Caco-2 (cell line): ENCODE measurements around the gene C1QTNF12. TPM values are rescaled to one million over a fixed set of nuclear protein-coding genes. Genes with fewer than 3 reads are reported as not detected.
A peak's percentile ranks its signal among the peaks of the same experiment; 100 is the strongest.

Source experiments
- BruUV-seq: library from RNA; stranded (reverse); fragments of 400-500 nt; replicated peaks from 2 replicates; lab custom pipeline; 2021; lab: Mats Ljungman, UMichigan
- CTCF ChIA-PET: fragments of 300-600 bp; sonication (Branson Sonifier 250); formaldehyde crosslinking; loops from one replicate; lab custom pipeline; 2022; ENCODE audit warnings: antibody characterized with exemption; lab: Charles Lee
- POLR2A ChIA-PET: fragments of 300-600 bp; sonication (Branson Sonifier 250); formaldehyde crosslinking; loops from one replicate; lab custom pipeline; 2022; ENCODE audit warnings: antibody characterized with exemption; lab: Charles Lee
- DNase-seq, 2 experiments: peaks; one replicate each; pipeline versions ENCODE4 v3.0.0 to v3.0.0-alpha.2; 2020 to 2022
- H3K27me3 ChIP-seq: replicated peaks from 2 replicates; pipeline ENCODE4 v1.6.0; 2011; ENCODE audit warnings: low read length; ENCODE audit not compliant: control insufficient read depth, insufficient read depth
- H3K36me3 ChIP-seq: 2 replicates; pipeline ENCODE4 v1.5.1; 2011; ENCODE audit warnings: low read length; ENCODE audit not compliant: control insufficient read depth, insufficient read depth
- H3K4me1 ChIP-seq: fragments of 250-450 bp; sonication (Bioruptor Pico); 2 replicates; pipeline ENCODE4 v1.5.1; 2020; ENCODE audit warnings: mild to moderate bottlenecking
- H3K4me3 ChIP-seq: 2 replicates; pipeline ENCODE4 v1.5.1; 2011; ENCODE audit warnings: low read depth, mild to moderate bottlenecking, control low read depth, low read length
- H3K9me3 ChIP-seq: fragments of 250-450 bp; sonication (Bioruptor Pico); 2 replicates; pipeline ENCODE4 v1.5.1; 2020; ENCODE audit warnings: mild to moderate bottlenecking, moderate library complexity
- H3K27ac Mint-ChIP-seq: one replicate; pipeline ENCODE4 v1.8.0; 2022; ENCODE audit warnings: mixed read lengths; ENCODE audit not compliant: unreplicated experiment
- H3K27me3 Mint-ChIP-seq: one replicate; pipeline ENCODE4 v1.8.0; 2022; ENCODE audit warnings: mixed read lengths; ENCODE audit not compliant: insufficient read depth, unreplicated experiment
- H3K36me3 Mint-ChIP-seq: one replicate; pipeline ENCODE4 v1.8.0; 2022; ENCODE audit warnings: mild to moderate bottlenecking, mixed read lengths; ENCODE audit not compliant: insufficient read depth, unreplicated experiment
- H3K4me1 Mint-ChIP-seq: one replicate; pipeline ENCODE4 v1.8.0; 2022; ENCODE audit warnings: low read depth, mixed read lengths; ENCODE audit not compliant: unreplicated experiment
- H3K4me3 Mint-ChIP-seq: one replicate; pipeline ENCODE4 v1.8.0; 2022; ENCODE audit warnings: mild to moderate bottlenecking, moderate library complexity, mixed read lengths; ENCODE audit not compliant: unreplicated experiment
- H3K9me3 Mint-ChIP-seq: one replicate; pipeline ENCODE4 v1.8.0; 2022; ENCODE audit warnings: mixed read lengths; ENCODE audit not compliant: unreplicated experiment
- intact Hi-C: fragments of 100-400 bp; cut with micrococcal nuclease; formaldehyde crosslinking; loops from one replicate; pipeline ENCODE4 v1.10.0; 2022; ENCODE audit not compliant: unreplicated experiment
- total RNA-seq: library from RNA; stranded (reverse); gene quantifications from 2 replicates; pipeline ENCODE4 v1.2.3, GENCODE V29; 2022
- TF ChIP-seq, protein P1 (sequence below), 2 experiments: fragments of 200-600 bp in 1 of 2; IDR thresholded peaks; 1 replicate in 1 of 2; 2 replicates in 1 of 2; pipeline versions ENCODE4 v1.5.1 to v1.8.0; 2011 to 2022; ENCODE audit warnings: antibody characterized with exemption in 1 of 2, control low read depth in 1 of 2, inconsistent platforms in 1 of 2, low read depth in 1 of 2, low read length in 1 of 2, mild to moderate bottlenecking in 1 of 2, moderate library complexity in 1 of 2; ENCODE audit not compliant: insufficient read depth in 1 of 2, severe bottlenecking in 1 of 2, unreplicated experiment in 1 of 2

The C1QTNF12 gene
- total RNA-seq, 1 experiment from 2014 or later: 3.7 TPM

DNA sequence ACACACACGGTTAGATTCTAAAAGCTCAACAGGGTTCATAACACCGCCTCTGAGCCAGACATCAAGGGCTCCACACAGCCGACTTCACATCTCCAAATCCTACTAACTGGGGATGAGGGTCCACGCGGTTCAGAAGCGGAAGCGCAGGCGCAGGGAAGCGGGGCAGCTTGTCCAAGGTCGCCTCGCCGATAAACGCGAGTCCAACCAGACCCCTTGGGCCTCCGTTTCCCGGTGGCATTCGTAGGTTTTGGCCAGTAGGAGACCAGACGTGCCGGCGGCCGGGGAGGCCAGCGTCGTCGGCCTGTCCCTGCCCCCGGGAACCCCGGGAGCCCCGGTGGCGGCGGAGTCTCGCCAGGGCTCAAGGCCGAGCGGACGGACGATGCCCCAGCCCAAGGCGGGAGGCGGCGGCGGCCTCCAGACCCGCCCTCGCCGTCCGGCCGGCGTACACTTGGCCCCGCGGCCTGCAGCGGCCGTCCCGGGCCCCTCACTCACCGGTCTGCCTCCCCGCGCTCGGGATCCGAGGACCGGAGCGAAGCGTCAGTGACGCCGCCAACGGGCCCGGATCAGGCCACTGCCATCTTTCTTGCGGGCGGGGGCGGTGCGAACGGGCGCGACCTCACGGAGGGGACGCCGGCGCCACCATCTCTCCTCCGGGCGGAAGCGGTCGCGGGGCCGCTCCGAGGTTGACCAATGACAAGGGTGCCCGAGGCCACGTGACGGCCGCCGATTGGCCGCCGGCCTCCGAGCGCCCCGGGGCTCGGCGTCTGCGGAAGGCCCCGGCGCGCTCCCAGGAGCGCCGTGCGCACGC, 14.9 kb downstream of the C1QTNF12 start, which contains the start of gene SDF4:
Gene SDF4, minus strand, starts transcription at position 602 of the 808 bp plus-strand sequence. CDS start 3,229 bp downstream, outside the sequence.
- ChIA-PET POLR2A (interaction anchor here (0.5 to 0.9 kb wide), 5 partner anchors 30 to 106 kb away, joined by 3 to 7 read pairs (median 6); partner anchors contain the start of gene UBE2J2), CTCF (interaction anchor here (0.6 to 1.2 kb wide), 5 partner anchors 67 to 274 kb away, joined by 3 to 8 read pairs (median 3); no protein-coding TSS in a partner anchor)
- TF ChIP-seq, protein P1, sequence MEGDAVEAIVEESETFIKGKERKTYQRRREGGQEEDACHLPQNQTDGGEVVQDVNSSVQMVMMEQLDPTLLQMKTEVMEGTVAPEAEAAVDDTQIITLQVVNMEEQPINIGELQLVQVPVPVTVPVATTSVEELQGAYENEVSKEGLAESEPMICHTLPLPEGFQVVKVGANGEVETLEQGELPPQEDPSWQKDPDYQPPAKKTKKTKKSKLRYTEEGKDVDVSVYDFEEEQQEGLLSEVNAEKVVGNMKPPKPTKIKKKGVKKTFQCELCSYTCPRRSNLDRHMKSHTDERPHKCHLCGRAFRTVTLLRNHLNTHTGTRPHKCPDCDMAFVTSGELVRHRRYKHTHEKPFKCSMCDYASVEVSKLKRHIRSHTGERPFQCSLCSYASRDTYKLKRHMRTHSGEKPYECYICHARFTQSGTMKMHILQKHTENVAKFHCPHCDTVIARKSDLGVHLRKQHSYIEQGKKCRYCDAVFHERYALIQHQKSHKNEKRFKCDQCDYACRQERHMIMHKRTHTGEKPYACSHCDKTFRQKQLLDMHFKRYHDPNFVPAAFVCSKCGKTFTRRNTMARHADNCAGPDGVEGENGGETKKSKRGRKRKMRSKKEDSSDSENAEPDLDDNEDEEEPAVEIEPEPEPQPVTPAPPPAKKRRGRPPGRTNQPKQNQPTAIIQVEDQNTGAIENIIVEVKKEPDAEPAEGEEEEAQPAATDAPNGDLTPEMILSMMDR (IDR thresholded peaks at IDR 0.05; ENCODE audit: insufficient read depth in 1 of 2, low read depth in 1 of 2, low read length in 1 of 2, severe bottlenecking in 1 of 2, unreplicated experiment in 1 of 2): no peak

DNA sequence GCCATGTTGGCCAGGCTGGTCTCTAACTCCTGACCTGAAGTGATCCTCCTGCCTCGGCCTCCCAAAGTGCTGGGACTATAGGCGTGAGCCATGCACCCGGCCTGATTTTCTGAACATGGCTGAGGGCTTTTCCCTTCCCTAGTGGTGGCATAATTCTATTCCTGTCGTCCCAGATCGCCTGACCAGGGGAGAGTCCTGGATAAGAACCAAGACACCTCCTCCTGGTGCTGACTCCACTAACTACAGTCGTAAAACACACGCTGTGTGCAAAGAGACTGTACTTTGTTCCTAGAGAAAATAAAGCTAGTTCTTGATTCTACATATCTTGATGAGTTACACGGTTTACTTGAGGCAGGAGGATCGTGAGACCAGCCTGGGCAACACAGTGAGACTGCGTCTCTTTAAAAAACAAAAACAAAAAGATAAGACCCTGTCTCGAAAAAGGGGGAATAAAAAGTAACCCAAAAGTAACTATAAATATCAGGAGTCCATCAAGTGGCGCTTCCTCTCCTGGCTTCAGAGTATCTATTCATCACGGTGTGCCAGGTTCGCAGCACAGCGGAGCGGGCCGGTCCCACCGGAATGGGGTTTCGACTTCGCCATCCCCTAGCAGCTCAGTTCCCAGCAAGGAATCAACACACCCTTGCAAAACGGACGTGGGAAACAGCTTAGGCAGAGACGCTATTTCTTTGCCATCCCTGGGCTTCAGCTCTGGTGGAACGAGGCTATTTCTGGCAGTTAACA, 15.7 kb downstream of the C1QTNF12 start:
- H3K27ac Mint-ChIP-seq: peak overlapping the region; percentile 83
- Histone ChIP-seq H3K9me3 (no peaks in the 10 kb centered on the region), H3K4me1 (peaks cover 8% of the 10 kb centered on the region), H3K4me3 (peak overlapping the region; percentile 70), H3K27me3 (no peaks in the 10 kb centered on the region), H3K36me3 (peaks cover 2% of the 10 kb centered on the region; the same call in 1 of the 2 replicates)
- intact Hi-C loops: loop anchor here (2.0 kb wide), 2 partner anchors 68 to 108 kb away; no protein-coding TSS in a partner anchor
- H3K4me3 Mint-ChIP-seq: peak overlapping the region; percentile 85
- POLR2A ChIA-PET: interaction anchor here (0.5 to 0.9 kb wide), 4 partner anchors 43 to 106 kb away, joined by 4 to 7 read pairs (median 6); partner anchors contain the start of gene UBE2J2
- CTCF ChIA-PET: interaction anchor here (0.6 to 1.2 kb wide), 5 partner anchors 66 to 275 kb away, joined by 3 to 8 read pairs (median 3); no protein-coding TSS in a partner anchor
- H3K36me3 Mint-ChIP-seq: peaks cover 39% of the 10 kb centered on the region
- H3K9me3 Mint-ChIP-seq: no peaks in the 10 kb centered on the region
- H3K4me1 Mint-ChIP-seq: peaks cover 6% of the 10 kb centered on the region
- TSS peak; percentile 86 for BruUV-seq
- DNase-seq: peak in 1 of 2 experiments; percentile 46
- TF ChIP-seq, protein P1 (IDR thresholded peaks at IDR 0.05; ENCODE audit: insufficient read depth in 1 of 2, low read depth in 1 of 2, low read length in 1 of 2, severe bottlenecking in 1 of 2, unreplicated experiment in 1 of 2): peak in 1 of 2 experiments; percentile 42
- no peaks in the 10 kb centered on the region for H3K27me3 Mint-ChIP-seq

More for the DNA sequence above, 14.9 kb downstream of the C1QTNF12 start, which contains the start of gene SDF4:
- Mint-ChIP-seq H3K4me1 (peaks cover 6% of the 10 kb centered on the region), H3K36me3 (peaks cover 37% of the 10 kb centered on the region), H3K9me3 (no peaks in the 10 kb centered on the region), H3K27me3 (no peaks in the 10 kb centered on the region), H3K27ac (peak within 1 kb of the TSS; percentile 83), H3K4me3 (peak within 1 kb of the TSS; percentile 85)
- peaks cover 9% of the 10 kb centered on the region for H3K4me1 ChIP-seq
- no peaks in the 10 kb centered on the region for H3K9me3 ChIP-seq
- peaks cover 2% of the 10 kb centered on the region; the same call in 1 of the 2 replicates for H3K36me3 ChIP-seq
- peak; percentile 93 to 94 for DNase-seq
- no peaks in the 10 kb centered on the region for H3K27me3 ChIP-seq
- no TSS peak for BruUV-seq
- peak within 1 kb of the TSS; percentile 70 for H3K4me3 ChIP-seq
- intact Hi-C loops: loop anchor here (2.0 kb wide), 2 partner anchors 69 to 109 kb away; no protein-coding TSS in a partner anchor
